ENCODE data around the gene AGER.

- TF ChIP-seq FOXK2 (IDR thresholded peaks at IDR 0.05) (no peak), NFRKB (IDR thresholded peaks at IDR 0.05) (no peak), L3MBTL2 (conservative IDR thresholded peaks at IDR 0.05) (no peak), ELF4 (IDR thresholded peaks at IDR 0.05) (no peak), PKNOX1 (IDR thresholded peaks at IDR 0.05) (no peak), SP1 (IDR thresholded peaks at IDR 0.05) (no peak), FOXM1 (IDR thresholded peaks at IDR 0.05; ENCODE audit: borderline replicate concordance) (no peak), LEF1 (IDR thresholded peaks at IDR 0.05; ENCODE audit: borderline replicate concordance) (no peak), CTBP1 (IDR thresholded peaks at IDR 0.05; ENCODE audit: borderline replicate concordance) (no peak), BHLHE40 (IDR thresholded peaks at IDR 0.05; ENCODE audit: borderline replicate concordance) (no peak)
These were observed 44.5 kb downstream of the AGER start for GRCh38 chr6:32139590-32139989.
